ENCODE results near the gene KISS1R.

Gene KISS1R

DNA sequence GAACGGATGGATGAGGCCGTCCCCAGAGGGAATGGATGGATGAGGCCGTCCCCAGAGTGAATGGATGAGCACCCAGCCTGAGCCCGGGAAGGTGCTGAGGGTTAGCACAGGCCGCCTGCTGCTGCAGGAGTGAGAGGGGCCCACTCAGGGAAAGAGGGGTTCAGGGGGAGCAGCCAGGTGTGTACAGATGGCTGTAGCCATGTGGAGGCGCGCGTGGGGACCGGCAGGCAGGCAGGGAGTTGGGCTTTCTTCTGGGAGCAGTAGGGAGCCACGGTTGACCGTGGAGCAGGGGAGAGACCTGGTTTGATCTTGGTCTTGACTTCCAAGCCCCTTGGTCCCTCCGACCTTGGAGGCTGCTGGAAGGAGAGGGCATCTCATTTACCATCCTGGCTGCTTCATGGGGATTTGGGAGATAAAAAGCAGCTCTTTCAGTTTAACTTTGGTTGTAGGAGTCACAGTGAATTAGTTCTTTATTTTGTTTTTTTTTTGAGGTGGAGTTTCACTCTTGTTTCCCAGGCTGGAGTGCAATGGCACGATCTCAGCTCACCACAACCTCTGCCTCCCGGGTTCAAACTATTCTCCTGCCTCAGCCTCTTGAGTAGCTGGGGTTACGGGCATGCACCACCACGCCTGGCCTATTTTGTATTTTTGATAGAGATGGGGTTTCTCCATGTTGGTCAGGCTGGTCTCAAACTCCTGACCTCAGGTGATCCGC lies 33.4 kb downstream of the KISS1R start:
- TF ChIP-seq PAX5 (IDR thresholded peaks at IDR 0.05; ENCODE audit: insufficient read depth, low read length, severe bottlenecking) (no peak), POLR2AphosphoS5 (IDR thresholded peaks at IDR 0.05; ENCODE audit: low read depth, low read length) (no peak), POU2F2 (IDR thresholded peaks at IDR 0.05; ENCODE audit: low read depth, low read length) (no peak)
- peak; percentile 77 for FAIRE-seq

DNA sequence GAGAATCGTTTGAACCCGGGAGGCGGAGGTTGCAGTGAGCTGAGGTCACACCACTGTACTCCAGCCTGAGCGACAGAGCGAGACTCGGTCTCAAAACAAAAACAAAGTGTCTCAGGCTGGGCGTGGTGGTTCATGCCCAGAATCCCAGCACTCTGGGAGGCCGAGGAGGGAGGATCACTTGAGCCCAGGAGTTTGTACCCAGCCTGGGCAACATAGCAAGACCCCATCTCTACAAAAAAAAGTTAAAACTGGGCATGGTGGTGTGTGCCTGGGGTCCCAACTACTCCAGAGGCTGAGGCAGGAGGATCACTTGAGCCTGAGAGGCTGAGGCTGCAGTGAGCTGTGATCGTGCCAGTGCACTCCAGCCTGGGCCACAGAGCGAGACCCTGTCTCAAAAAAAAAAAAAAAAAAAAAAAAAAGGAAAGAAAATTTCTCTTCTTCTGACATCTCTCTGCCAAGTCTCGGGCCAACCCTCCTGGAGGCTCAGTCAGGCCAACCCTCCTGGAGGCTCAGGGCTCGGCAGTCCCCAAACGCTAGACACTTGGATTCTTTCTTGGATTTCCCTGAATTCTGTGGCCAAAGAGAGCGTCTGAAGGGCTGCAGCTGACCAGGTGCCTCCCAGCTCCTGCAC lies 35.0 kb downstream of the KISS1R start:
- FAIRE-seq (peak; percentile 48), DNase-seq (ENCODE audit: insufficient read length, low spot score) (no peak)
- TF ChIP-seq SPI1 (IDR thresholded peaks at IDR 0.05; ENCODE audit: low read depth, low read length) (no peak), POLR2A (IDR thresholded peaks at IDR 0.05; ENCODE audit: low read depth, low read length) (0 out of 2 replicates have a peak, but pooled peaks have one; percentile 23)

More for the DNA sequence above, 33.4 kb downstream of the KISS1R start:
- DNase-seq (ENCODE audit: insufficient read length, low spot score), result no peak

GRCh38 chr19:952680-953444 lies 35.7 kb downstream of the KISS1R start:
- FAIRE-seq, result peak; percentile 74
- DNase-seq (ENCODE audit: insufficient read length, low spot score), result no peak
- no peak for TF ChIP-seq TAF1 (IDR thresholded peaks at IDR 0.05; ENCODE audit: low read depth, low read length)
- no peak for TF ChIP-seq POU2F2 (IDR thresholded peaks at IDR 0.05; ENCODE audit: low read depth, low read length)
- TF ChIP-seq POLR2A (IDR thresholded peaks at IDR 0.05; ENCODE audit: low read depth, low read length), result no peak
- no peak for TF ChIP-seq POLR2AphosphoS5 (IDR thresholded peaks at IDR 0.05; ENCODE audit: low read depth, low read length)
- TF ChIP-seq PAX5 (IDR thresholded peaks at IDR 0.05; ENCODE audit: insufficient read depth, low read length, severe bottlenecking), result no peak
- TF ChIP-seq SPI1 (IDR thresholded peaks at IDR 0.05; ENCODE audit: low read depth, low read length), result no peak

- FAIRE-seq, result no peak
- no peak for TF ChIP-seq TAF1 (IDR thresholded peaks at IDR 0.05; ENCODE audit: low read depth, low read length)
- TF ChIP-seq POU2F2 (IDR thresholded peaks at IDR 0.05; ENCODE audit: low read depth, low read length), result no peak
- TF ChIP-seq POLR2A (IDR thresholded peaks at IDR 0.05; ENCODE audit: low read depth, low read length), result no peak
- TF ChIP-seq POLR2AphosphoS5 (IDR thresholded peaks at IDR 0.05; ENCODE audit: low read depth, low read length), result no peak
- no peak for TF ChIP-seq SPI1 (IDR thresholded peaks at IDR 0.05; ENCODE audit: low read depth, low read length)
- TF ChIP-seq PAX5 (IDR thresholded peaks at IDR 0.05; ENCODE audit: insufficient read depth, low read length, severe bottlenecking), result no peak
- DNase-seq (ENCODE audit: insufficient read length, low spot score), result no peak
Observed at GRCh38 chr19:953445-954271, 36.5 kb downstream of the KISS1R start.

DNA sequence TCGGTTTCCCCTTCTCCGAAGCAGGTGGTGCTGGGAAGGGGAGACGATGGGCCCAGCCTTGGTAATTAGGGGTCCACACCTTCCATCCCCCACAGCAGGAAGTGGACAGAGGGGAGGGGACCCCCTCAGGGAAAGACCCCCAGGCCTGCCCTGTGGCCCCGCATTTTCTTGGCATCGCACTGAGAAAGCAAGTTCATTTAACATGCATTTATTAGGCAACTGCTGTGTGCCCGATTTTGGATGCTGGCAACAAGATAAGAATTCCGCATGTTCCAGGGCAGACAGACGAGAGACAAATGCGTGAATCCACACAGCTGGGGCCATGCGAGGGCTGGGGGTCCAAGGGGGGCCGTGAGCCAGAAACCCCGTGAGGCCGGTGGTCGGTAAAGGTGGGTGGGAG lies 37.1 kb downstream of the KISS1R start:
- TF ChIP-seq PAX5 (IDR thresholded peaks at IDR 0.05; ENCODE audit: insufficient read depth, low read length, severe bottlenecking) (no peak), POU2F2 (IDR thresholded peaks at IDR 0.05; ENCODE audit: low read depth, low read length) (no peak), SPI1 (IDR thresholded peaks at IDR 0.05; ENCODE audit: low read depth, low read length) (no peak)
- no peak for DNase-seq (ENCODE audit: insufficient read length, low spot score)
- FAIRE-seq, result no peak

- FAIRE-seq (peak; percentile 77), DNase-seq (ENCODE audit: insufficient read length, low spot score) (no peak)
Observed at GRCh38 chr19:954672-955494, 37.8 kb downstream of the KISS1R start.

GRCh38 chr19:955803-956765 lies 39.0 kb downstream of the KISS1R start:
- FAIRE-seq, result no peak

More at GRCh38 chr19:954672-955494, 37.8 kb downstream of the KISS1R start:
- TF ChIP-seq PAX5 (IDR thresholded peaks at IDR 0.05; ENCODE audit: insufficient read depth, low read length, severe bottlenecking) (no peak), TAF1 (IDR thresholded peaks at IDR 0.05; ENCODE audit: low read depth, low read length) (no peak), POU2F2 (IDR thresholded peaks at IDR 0.05; ENCODE audit: low read depth, low read length) (no peak), SPI1 (IDR thresholded peaks at IDR 0.05; ENCODE audit: low read depth, low read length) (no peak), POLR2A (IDR thresholded peaks at IDR 0.05; ENCODE audit: low read depth, low read length) (no peak)

More at GRCh38 chr19:955803-956765, 39.0 kb downstream of the KISS1R start:
- no peak for DNase-seq (ENCODE audit: insufficient read length, low spot score)
- TF ChIP-seq SPI1 (IDR thresholded peaks at IDR 0.05; ENCODE audit: low read depth, low read length) (no peak), POLR2AphosphoS5 (IDR thresholded peaks at IDR 0.05; ENCODE audit: low read depth, low read length) (no peak), TAF1 (IDR thresholded peaks at IDR 0.05; ENCODE audit: low read depth, low read length) (no peak), POLR2A (IDR thresholded peaks at IDR 0.05; ENCODE audit: low read depth, low read length) (no peak), PAX5 (IDR thresholded peaks at IDR 0.05; ENCODE audit: insufficient read depth, low read length, severe bottlenecking) (no peak), POU2F2 (IDR thresholded peaks at IDR 0.05; ENCODE audit: low read depth, low read length) (no peak)
